Subcutaneous adipose tissue (tissue), 4 donors: ENCODE data around the gene PCDHGB5. TPM values are rescaled to one million over a fixed set of nuclear protein-coding genes. Genes with fewer than 3 reads are reported as not detected.

Experiments
- CTCF ChIP-seq: fragments of 450-650 bp; IDR thresholded peaks from one replicate; pipeline ENCODE4 v1.5.1; 2016; ENCODE audit warnings: low read depth, mild to moderate bottlenecking, control low read depth, antibody characterized with exemption, moderate library complexity
- total RNA-seq, 4 donors: library from RNA; depleted of rRNA; stranded (reverse); fragments of >200 nt; gene quantifications; one replicate each; pipeline ENCODE4 v1.1.0, GENCODE V29; 2016

Gene PCDHGB5
- total RNA-seq, 4 donors from 2014 or later: 5.3 to 7.0 (median 6.7) TPM

DNA sequence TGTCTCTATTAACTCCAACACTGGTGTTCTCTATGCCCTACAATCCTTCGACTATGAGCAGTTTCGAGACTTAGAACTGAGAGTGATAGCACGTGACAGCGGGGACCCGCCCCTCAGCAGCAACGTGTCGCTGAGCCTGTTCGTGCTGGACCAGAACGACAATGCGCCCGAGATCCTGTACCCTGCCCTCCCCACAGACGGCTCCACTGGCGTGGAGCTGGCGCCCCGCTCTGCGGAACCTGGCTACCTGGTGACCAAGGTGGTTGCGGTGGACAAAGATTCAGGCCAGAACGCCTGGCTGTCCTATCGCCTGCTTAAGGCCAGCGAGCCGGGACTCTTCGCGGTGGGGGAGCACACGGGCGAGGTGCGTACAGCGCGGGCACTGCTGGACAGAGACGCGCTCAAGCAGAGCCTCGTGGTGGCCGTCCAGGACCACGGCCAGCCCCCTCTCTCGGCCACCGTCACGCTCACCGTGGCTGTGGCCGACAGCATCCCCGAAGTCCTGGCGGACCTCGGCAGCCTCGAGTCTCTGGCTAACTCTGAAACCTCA lies 25.1 kb downstream of the PCDHGB5 start:
- TF ChIP-seq CTCF: no peak

DNA sequence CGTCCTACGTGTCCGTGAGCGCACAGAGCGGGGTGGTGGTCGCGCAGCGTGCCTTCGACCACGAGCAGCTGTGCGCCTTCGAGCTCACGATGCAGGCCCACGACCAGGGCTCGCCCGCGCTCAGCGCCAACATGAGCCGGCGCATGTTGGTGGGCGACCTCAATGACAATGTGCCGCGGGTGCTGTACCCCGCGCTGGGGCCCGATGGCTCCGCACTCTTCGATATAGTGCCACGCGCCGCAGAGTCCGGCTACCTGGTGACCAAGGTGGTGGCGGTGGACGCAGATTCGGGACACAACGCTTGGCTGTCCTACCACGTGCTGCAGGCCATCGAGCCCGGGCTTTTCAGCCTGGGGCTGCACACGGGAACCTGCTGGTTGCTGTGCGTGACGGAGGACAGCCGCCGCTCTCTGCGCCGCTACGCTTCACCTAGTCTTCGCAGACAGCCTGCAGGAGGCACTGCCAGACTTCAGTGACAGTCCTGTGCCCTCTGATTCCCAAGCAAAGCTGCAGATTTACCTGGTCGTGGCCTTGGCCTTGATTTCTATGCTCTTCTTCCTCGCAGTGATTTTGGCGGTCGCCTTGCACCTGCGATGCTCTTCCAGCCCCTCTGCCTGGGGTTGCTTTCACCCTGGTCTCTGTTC lies 30.2 kb downstream of the PCDHGB5 start:
- TF ChIP-seq CTCF: no peak

- TF ChIP-seq CTCF: no peak
These were observed 32.8 kb downstream of the PCDHGB5 start, which contains the start of gene PCDHGA12 for GRCh38 chr5:141430332-141431113. TSS of gene PCDHGA12 (plus strand) at chr5:141430507. CDS start at chr5:141430760, 253 bp downstream.

- TF ChIP-seq CTCF: no peak
These were observed 33.5 kb downstream of the PCDHGB5 start for GRCh38 chr5:141431286-141431685.

DNA sequence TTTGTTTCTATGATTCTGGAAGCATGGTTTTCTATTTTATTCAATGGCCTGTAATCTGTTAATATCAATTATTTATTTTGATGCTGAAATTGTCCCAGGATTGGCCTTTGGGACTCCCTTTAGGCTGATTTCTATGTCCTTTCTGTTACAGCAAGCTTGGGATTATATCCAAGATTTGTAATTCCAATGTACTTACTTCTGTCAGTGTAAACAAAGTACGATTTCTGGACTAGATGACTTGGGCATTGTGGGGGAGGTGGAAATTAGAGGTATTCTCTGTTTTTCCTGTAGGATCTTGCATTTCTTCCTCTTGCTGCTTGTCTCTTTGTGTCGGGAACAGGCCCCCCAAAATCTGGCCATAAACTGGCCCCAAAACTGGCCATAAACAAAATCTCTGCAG lies 36.3 kb downstream of the PCDHGB5 start:
- TF ChIP-seq CTCF: no peak

DNA sequence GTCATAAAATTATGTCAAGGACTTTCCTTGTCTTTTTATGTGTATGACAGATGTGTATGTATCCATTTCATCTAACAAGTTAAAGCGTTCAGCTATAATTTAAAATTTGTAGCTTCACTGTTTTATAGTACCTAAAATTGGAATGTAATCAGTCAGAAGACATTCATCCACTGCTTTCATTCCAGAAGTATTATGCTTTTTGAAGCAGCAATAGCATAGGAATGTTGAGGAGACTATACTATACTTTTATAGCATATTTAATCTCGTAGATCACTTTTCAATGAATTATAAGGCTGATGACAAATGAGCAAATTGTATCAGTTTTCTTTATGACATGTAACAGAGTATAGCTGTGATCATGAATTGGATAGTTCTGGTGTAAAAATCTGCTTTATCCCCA lies 39.5 kb downstream of the PCDHGB5 start:
- no peak for TF ChIP-seq CTCF
